GM18870 (cell line): Measurements from ENCODE around the gene LRP10.
"Not testable (repeated sequence)": the region's sequence is repeated elsewhere in the genome, so short reads cannot be mapped to it uniquely, and the experiment has no call there.

Experiments used
- ATAC-seq: cut with Tn5 transposase; IDR thresholded peaks from one replicate; pipeline ENCODE4 v1.9.1; 2021; ENCODE audit warnings: moderate library complexity; ENCODE audit not compliant: unreplicated experiment

Gene LRP10

DNA sequence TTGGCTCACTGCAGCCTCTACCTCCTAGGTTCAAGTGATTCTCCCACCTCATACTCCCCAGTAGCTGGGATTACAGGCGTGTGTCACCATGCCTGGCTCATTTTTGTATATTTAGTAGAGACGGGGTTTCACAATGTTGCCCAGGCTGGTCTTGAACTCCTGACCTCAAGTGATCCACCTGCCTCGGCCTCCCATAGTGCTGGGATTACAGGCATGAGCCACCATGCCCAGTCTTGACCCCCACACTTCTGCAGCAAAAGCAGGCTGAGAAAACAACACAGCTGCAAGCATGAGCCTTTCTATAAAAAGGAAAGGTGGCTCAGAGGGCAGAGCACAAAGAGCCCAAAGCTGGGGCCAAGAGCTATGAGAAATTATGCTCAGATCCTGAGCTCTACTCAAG lies 11.2 kb upstream of the LRP10 start:
- not testable (repeated sequence) for ATAC-seq

DNA sequence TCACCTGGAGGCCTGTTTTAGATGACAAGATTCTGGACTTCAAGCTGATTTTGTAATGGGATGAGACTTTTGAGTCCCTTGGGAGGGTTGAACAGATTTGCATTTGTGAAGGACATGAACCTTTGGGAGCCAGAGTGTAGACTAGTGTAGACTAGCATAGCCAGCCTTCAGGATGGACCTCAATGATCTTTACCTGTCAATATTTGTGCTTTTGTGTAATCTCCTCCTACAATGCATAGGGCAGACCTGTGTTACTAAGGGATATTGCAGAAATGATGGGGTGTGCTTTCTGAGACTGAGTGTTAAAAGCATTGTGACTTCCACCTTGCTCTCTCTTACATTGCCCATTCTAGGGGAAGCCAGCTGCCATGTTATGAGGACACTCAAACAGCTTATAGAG lies 9.9 kb upstream of the LRP10 start:
- ATAC-seq: no peak

DNA sequence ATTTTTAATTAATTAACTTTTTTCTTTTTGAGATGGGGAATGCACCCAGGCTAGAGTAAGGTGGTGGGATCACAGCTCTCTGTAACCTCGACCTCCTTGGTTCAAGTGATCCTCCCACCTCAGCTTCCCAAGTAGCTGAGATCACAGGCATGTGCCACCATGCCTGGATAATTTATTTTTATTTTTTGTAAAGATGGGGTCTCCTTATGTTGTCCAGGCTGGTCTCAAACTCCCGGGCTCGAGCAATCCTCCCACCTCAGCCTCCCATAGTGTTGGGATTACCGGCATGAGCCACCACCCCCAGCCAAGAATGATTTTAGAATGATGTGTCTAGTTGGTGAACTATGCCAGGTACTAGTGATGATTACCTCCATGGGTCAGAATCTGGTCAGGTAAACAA lies 6.6 kb upstream of the LRP10 start:
- ATAC-seq: no peak

DNA sequence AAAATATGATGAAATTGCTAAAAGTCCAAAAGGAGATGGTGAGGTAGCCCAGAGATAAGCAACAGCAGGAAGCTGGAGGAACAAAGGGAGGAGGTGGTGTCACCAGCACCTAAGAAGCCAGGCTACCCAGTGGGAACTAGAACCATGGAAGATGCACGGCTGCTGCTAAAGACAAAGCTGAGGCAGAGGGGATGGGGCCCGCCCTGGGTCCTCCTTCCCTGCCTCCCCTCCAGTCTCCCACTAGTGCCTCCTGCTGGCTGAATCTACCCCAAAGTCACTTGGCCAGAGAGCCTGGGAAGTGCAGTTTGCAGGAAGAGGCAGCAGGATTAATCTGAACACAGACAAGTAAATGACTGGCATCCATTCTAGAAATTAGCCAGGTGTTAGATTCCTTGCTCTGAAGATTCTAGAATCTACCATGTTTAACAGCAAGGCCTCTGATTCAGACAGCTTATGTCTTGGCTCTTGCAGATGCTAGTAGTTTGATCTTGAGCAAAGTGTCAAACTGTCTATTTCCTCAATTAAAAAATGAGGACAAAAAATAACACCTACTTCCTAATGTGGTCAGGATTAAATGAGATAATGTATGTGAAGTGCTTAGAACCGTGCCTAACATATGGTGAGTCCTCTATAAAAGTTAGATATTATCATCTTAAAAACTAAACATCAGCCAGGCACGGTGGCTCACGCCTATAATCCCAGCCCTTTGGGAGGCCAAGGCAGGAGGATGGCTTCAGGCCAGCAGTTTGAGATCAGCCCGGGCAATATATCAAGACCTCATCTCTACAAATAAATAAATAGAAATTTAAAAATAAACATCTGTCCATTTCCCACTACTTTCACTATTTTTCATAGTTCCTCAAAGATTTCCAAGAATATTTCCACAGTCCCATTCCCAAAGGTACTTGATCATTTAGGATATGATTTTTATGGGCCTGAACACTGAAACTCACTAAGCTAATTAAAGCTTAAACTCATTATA lies 5.8 kb upstream of the LRP10 start:
- ATAC-seq: no peak

DNA sequence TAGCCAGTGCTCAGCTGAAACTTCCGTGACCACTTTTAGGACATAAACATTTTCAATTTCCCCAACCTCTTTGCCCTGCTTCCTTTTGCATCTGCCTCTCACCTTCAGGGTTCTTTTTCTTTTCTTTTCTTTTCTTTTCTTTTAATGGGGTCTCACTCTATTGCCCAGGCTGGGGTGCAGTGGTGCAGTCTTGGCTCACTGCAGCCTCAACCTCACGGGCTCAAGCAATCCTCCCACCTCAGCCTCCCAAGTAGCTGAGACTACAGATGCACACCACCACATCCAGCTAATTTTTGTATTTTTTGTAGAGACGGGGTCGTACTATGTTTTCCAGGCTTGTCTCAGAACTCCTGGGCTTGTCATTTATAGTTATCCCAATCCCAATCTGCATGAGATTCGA lies 4.7 kb upstream of the LRP10 start:
- ATAC-seq: no peak

- ATAC-seq: peak; percentile 39
These were observed 723 bp upstream of the LRP10 start for GRCh38 chr14:22870811-22871223.

- ATAC-seq: peak; percentile 32
These were observed 693 bp downstream of the LRP10 start for GRCh38 chr14:22872033-22872832.

DNA sequence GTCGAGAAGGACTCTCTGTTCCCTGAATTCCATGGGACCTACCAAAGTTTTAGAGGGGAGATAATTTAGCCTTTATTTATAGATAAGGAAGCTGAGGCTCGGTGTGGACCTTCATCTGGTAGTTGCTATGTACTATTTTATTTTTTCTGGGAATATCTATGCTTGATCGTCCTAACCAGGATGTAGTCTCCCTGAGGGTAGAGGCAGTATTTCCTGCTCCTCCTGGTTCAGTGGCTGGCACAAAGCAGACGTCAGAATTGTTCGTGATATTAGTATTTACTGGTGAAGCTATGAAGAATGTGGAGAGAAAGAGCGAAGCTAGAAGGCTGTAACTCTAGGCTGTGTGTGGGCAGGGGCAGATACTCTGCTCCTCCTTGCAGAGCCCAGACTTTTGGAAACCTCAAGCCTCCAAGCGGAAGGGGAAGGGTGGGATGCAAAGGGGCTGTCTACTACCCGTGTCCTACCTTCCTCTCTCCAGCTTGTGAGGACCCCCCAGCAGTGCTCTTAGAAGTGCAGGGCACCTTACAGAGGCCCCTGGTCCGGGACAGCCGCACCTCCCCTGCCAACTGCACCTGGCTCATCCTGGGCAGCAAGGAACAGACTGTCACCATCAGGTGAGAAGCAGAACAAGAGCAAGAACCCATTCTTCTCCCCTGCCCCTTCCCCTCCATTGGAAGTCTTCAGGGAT lies 1.4 kb downstream of the LRP10 start:
- ATAC-seq: no peak

DNA sequence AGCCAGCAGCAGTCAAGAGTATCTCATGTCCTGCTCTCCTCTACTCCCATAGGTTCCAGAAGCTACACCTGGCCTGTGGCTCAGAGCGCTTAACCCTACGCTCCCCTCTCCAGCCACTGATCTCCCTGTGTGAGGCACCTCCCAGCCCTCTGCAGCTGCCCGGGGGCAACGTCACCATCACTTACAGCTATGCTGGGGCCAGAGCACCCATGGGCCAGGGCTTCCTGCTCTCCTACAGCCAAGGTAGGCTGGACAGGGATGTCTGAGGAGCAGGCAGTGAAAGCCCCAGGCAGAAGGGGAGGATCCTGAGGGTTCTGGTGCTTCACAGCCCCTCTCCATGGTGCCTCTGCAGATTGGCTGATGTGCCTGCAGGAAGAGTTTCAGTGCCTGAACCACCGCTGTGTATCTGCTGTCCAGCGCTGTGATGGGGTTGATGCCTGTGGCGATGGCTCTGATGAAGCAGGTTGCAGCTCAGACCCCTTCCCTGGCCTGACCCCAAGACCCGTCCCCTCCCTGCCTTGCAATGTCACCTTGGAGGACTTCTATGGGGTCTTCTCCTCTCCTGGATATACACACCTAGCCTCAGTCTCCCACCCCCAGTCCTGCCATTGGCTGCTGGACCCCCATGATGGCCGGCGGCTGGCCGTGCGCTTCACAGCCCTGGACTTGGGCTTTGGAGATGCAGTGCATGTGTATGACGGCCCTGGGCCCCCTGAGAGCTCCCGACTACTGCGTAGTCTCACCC lies 3.6 kb downstream of the LRP10 start:
- no peak for ATAC-seq

DNA sequence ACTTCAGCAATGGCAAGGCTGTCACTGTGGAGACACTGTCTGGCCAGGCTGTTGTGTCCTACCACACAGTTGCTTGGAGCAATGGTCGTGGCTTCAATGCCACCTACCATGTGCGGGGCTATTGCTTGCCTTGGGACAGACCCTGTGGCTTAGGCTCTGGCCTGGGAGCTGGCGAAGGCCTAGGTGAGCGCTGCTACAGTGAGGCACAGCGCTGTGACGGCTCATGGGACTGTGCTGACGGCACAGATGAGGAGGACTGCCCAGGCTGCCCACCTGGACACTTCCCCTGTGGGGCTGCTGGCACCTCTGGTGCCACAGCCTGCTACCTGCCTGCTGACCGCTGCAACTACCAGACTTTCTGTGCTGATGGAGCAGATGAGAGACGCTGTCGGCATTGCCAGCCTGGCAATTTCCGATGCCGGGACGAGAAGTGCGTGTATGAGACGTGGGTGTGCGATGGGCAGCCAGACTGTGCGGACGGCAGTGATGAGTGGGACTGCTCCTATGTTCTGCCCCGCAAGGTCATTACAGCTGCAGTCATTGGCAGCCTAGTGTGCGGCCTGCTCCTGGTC lies 4.3 kb downstream of the LRP10 start:
- no peak for ATAC-seq

GRCh38 chr14:22877000-22877501 lies 5.5 kb downstream of the LRP10 start:
- no peak for ATAC-seq

DNA sequence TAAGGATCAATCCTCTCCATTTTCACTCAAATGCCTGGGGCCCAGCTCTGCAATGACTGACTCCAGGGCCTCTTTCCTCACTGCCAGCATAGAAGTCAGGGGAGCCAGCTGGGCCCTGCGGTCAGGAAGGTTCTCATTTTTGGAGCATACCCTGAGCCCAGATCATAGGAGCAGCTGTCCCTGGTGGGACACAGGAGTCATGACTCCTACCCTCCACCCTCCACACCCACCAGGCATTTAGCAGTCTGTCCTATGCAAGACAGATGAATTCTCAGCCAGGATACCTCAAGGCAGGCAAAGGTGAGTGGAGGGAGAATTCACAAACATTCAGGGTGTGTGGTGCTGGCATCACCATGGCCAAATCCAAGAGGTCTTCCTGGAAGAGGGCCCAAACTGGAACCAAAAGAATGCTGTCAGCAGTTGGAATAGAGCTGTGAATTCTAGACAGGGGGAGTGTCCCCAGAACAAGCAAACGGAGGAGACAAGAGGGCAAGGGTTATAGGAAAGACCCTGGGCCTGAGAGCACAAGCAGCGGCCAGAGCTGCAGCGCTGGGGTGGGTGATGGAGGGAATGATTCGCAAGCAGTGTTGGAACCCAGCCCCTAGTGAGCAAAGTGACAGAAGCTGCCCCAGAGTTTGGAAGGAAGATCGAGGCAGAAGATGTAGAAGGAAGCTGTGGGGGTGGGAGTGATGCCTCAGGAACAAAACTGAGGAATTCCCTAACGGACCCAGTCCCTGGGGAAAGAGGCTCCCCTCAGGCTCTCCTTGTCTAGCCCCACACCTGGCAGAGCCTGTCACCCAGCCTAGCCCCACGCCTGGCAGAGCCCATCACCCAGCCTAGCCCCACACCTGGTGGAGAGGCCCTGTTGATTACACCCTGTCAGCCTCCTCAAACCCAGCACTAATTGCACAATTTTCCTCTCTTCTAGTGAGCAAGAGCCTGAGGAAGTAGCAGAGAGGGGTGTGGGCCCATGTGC lies 7.0 kb downstream of the LRP10 start:
- no peak for ATAC-seq

DNA sequence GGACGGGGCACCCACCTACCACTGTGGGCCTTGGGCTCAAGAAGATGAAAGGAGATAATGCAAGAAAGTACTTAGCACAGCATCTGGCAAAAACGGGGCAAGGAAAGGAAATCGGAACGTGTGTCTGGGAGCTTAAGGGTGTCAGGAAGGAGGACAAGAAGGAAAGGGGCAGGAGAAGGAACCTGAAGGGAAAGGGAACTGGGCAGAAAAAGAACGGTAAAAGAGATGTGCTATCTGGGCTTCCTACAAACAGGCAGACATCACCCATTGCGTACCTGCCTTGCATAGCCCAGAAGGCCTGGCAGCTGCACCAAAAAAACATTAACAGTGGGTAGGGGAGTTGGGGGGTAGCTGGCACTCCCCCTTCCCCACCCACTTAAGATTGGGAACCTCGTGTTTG lies 10.5 kb downstream of the LRP10 start:
- ATAC-seq: no peak

DNA sequence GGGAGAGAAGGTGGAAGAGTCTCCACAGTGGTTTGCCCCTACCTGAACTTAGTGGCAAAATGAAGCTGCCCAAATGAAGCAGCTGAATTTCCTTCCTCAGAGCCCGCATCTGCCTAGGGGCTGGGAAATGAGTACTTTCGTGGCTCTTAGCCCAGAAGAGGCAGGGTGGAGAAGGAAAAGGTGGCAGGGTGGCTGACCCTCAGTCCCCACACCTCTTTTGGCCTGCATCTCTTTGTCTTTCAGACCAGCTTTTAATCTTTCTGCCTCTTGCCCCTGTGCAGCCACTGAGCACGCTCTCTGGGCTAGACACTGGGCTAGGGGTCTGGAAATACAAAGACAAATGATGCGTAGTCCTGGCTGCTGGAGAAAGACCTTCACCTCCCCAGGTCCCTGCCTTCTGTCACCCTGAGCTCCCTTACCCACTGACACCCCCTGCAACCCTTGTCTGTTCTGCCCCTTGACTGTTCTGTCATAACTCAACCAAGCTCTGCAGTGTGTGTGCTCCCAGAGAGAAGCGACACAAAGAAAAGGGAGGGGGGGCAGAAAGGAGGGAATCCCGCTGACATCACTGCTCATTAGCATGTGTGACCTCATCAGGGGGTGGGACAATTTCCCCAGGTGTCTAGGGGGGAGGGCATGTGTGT lies 11.1 kb downstream of the LRP10 start:
- ATAC-seq: no peak

DNA sequence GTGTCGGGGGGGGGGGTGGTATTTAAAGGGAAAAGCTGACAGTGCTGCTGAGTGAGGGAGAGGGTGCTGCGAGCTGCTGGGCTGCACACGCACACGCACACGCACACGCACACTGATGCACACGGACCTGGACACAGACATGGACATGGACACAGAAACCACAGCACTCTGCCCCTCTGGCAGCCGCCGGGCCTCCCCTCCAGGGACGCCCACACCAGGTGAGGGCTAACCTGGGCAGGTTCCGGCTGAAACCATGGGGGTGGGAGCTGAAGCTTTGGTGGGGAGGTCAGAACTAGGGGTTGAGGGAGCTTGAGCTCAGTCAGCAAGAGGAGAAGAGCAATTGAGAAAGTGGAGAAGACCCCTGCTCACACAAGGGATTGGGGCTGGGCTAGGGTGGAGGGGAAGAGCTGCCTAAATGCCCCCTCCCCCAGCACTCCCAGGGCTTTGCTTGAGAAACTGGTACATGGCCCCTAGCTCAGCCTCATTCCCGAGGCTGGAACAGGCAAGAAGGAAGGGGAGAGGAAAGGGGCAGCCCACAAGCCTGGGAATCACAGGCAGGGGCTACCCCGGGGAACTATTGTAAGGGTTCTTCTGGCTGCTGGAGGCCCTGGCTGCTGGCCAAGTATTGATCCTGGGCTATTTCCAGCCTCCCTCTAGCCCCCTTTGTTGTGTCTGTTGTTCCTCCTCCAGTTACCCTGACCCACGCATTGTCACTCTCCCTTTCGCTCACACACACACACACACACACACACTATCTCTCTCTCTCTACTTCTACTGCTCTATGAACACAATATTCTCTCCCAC lies 11.8 kb downstream of the LRP10 start, which contains the start of gene REM2:
REM2 (plus strand) TSS at position 50 of the 804 bp plus-strand sequence; CDS start at position 116, 66 bp downstream.
- no peak for ATAC-seq

DNA sequence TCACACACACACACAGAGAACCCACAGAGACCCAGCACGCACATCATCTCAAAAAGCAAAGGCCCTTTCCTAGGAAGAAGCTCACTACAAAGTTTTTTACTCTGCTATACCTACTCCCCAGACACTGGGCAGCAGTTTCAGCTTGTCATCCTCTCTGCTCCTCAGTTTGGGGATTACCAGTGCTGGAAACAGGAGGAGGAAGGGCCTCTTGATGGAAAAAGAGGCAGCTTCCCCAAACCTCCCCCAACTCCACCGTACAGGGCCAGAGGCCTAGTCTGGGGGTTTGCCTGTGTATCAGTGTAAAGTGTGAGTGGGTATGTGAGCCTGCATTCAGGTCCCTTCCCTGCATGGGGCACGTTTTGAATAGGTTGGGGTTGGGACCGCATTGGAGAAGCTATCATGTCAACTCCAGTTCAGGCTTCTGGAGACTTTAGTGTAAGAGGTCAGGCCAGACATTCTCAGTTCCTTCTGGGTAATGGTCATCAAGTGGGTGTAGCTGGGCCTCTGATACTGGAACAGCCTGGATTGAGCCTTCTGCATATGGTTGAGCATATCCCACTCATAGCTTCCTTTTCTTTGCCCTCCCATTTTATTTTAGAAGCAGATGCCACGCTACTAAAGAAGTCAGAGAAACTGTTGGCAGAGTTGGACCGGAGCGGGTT lies 12.7 kb downstream of the LRP10 start:
- ATAC-seq: no peak
